Gastroesophageal sphincter (tissue), 4 donors: Measurements from ENCODE around the gene INO80B. TPM values are rescaled to one million over a fixed set of nuclear protein-coding genes. Genes with fewer than 3 reads are reported as not detected.

Experiments used
- ATAC-seq: fragments of 150-250 bp; one replicate; pipeline ENCODE4 v1.9.1; 2016; ENCODE audit warnings: mild to moderate bottlenecking, moderate library complexity
- H3K27ac ChIP-seq, 4 donors: fragments of 200-600 bp; sonication (generic) in 3 of 4; 1 replicate in 3 of 4; 2 replicates in 1 of 4; pipeline ENCODE4 v1.5.1; 2016 to 2019
- H3K27me3 ChIP-seq: fragments of 200-600 bp; sonication (generic); one replicate; pipeline ENCODE4 v1.5.1; 2019
- H3K36me3 ChIP-seq, 2 donors: fragments of 200-600 bp; sonication (generic); one replicate each; pipeline ENCODE4 v1.5.1; 2019; ENCODE audit warnings: control low read depth in 1 of 2
- H3K4me1 ChIP-seq, 3 donors: fragments of 200-600 bp; sonication (generic); 1 replicate in 2 of 3; 2 replicates in 1 of 3; pipeline ENCODE4 v1.5.1; 2016 to 2019; ENCODE audit warnings: control low read depth in 2 of 3
- H3K4me3 ChIP-seq, 2 donors: fragments of 200-600 bp; sonication (generic); one replicate each; pipeline ENCODE4 v1.5.1; 2019; ENCODE audit warnings: mild to moderate bottlenecking in 1 of 2, moderate library complexity in 1 of 2
- H3K9me3 ChIP-seq, 3 donors: fragments of 200-600 bp; sonication (generic); one replicate each; pipeline ENCODE4 v1.5.1; 2017 to 2019; ENCODE audit warnings: control low read depth in 2 of 3
- CTCF ChIP-seq, 4 experiments: fragments of 200-600 bp in 2 of 4; fragments of 450-650 bp in 2 of 4; sonication (generic) in 1 of 4; IDR thresholded peaks; one replicate each; pipeline ENCODE4 v1.5.1; 2017 to 2019; ENCODE audit warnings: antibody characterized with exemption in 4 of 4, mild to moderate bottlenecking in 2 of 4, moderate library complexity in 2 of 4
- EP300 ChIP-seq: sonication (generic); formaldehyde crosslinking; IDR thresholded peaks from one replicate; pipeline ENCODE4 v1.6.1; 2017; ENCODE audit warnings: antibody characterized with exemption, mild to moderate bottlenecking
- POLR2A ChIP-seq, 2 donors: fragments of 450-650 bp; IDR thresholded peaks; one replicate each; pipeline ENCODE4 v1.6.1; 2017; ENCODE audit warnings: antibody characterized with exemption in 2 of 2, mild to moderate bottlenecking in 2 of 2, moderate library complexity in 1 of 2
- POLR2AphosphoS5 ChIP-seq: sonication (generic); formaldehyde crosslinking; IDR thresholded peaks from one replicate; pipeline ENCODE4 v1.6.1; 2017; ENCODE audit warnings: antibody characterized with exemption
- WGBS, 2 donors: methylation state at CpG; one replicate each; pipeline ENCODE4 v1.1.5; 2018; ENCODE audit warnings: low coverage in 1 of 2; 5-methylcytosine and 5-hydroxymethylcytosine counted together
- total RNA-seq, 4 donors: library from RNA; depleted of rRNA; stranded (reverse); fragments of >200 nt; gene quantifications; one replicate each; pipeline ENCODE4 v1.1.0, GENCODE V29; 2016

The INO80B gene
- total RNA-seq, 4 donors from 2014 or later, result 14.3 to 26.4 (median 19.2) TPM

GRCh38 chr2:74430502-74430901 is 24.4 kb upstream of the INO80B start:
- Histone ChIP-seq H3K4me3 (no peak overlapping the region), H3K36me3 (peaks cover 0 to 72% of the 10 kb centered on the region in 2 donors), H3K27me3 (no peaks in the 10 kb centered on the region), H3K9me3 (no peaks in the 10 kb centered on the region), H3K27ac (no peak overlapping the region), H3K4me1 (no peaks in the 10 kb centered on the region)
- no peak for ATAC-seq
- TF ChIP-seq EP300 (no peak), CTCF (IDR thresholded peaks at IDR 0.05) (no peak), POLR2A (IDR thresholded peaks at IDR 0.05) (no peak), POLR2AphosphoS5 (no peak)
- WGBS, 2 donors, result 82 to 87% methylated on average over 2 to 3 of the region's 11 CpGs

DNA sequence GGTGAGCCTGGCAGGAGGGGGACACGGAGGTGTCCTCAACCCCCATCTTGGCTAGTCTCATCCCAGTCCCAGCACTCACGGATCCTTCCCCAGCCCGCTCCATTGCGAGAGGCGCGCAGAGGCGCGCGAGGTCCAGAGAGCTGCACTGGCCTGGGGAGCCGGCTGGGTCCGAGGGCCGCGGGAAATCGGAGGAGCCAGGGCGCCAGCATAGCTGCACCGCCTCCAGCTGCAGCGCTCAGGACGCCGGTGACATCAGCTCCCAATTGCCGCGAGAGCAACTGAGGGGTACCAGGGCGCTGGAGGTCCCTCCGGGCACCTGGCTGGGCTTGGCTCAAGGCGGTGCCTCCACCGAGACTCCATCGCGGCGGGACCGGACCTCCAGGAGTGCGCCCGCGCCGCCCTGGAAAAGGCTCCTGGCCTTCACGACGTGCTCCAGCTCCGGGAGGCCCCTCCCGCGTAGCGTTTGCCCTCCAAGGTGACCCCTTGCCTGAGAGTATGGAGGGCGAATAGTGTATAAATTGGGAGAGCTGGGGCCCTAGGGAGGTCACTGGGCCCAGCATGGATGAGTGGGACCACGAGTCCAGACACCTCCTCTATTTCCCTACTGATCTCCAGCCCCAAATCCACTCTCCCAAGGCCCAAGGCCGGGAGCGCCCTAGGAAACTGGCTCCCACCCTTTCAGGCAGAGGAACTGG is 18.6 kb upstream of the INO80B start:
- TF ChIP-seq POLR2AphosphoS5, result no peak
- no peak for TF ChIP-seq POLR2A (IDR thresholded peaks at IDR 0.05)
- TF ChIP-seq CTCF (IDR thresholded peaks at IDR 0.05), result no peak
- TF ChIP-seq EP300, result no peak
- no peak for ATAC-seq
- Histone ChIP-seq H3K27ac (peak overlapping the region in 2 of 4 donors; percentile 27 to 50), H3K27me3 (peaks cover 7% of the 10 kb centered on the region), H3K4me3 (peak overlapping the region in 1 of 2 donors; percentile 30), H3K36me3 (peaks cover 0 to 14% of the 10 kb centered on the region in 2 donors), H3K9me3 (no peaks in the 10 kb centered on the region), H3K4me1 (peaks cover 0 to 56% (median 13%) of the 10 kb centered on the region in 3 donors)
- WGBS, 2 donors, result 47% methylated on average over 3 of the region's 43 CpGs; no CpG with 5 or more reads in 1 of the 2 donors

DNA sequence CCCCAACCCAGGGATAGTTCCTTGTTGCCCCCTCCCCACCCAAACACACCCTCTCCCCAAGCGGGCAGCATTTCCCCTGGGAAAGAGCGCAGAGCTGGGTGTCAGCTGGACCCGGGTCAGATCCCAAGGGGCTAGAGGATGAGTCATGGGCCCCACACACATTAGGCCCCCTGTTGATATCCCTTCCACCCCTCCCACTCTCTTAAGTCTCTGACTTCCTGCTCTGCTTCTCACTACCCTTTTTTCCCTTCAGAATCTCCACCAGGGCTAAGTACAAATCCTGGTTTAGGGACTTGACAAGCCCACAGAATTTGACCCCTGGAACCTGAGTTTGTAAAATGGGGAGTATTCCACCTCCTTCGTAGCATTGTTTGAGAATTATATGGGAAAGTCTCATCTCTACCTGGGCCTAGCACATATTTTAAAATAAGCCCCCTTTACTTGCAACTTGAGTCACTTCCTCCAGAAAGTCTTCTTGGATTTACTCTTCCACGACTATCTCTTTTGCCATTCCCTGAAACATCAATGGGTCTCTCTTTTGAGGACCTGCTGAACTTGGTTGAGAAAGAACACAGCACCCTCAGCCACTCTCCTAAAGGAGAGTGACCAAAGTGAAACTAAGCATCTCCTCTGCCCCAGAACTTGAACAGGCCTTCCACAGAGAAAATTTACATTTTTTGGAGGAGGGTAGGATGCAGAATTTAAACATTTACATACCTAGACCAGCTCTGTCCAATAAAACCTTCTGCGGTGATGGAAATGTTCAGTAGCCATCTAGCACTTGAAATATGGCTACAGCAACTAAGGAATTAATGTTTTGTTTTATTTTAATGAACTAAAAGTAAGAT is 17.8 kb upstream of the INO80B start:
- Histone ChIP-seq H3K9me3 (no peaks in the 10 kb centered on the region), H3K36me3 (peaks cover 0 to 6% of the 10 kb centered on the region in 2 donors), H3K4me3 (peak overlapping the region in 1 of 2 donors; percentile 30), H3K4me1 (peaks cover 0 to 64% (median 13%) of the 10 kb centered on the region in 3 donors), H3K27ac (peak overlapping the region in 2 of 4 donors; percentile 27 to 50), H3K27me3 (peaks cover 15% of the 10 kb centered on the region)
- TF ChIP-seq CTCF (IDR thresholded peaks at IDR 0.05) (no peak), EP300 (no peak), POLR2AphosphoS5 (no peak), POLR2A (IDR thresholded peaks at IDR 0.05) (no peak)
- WGBS, 2 donors, result 72 to 80% methylated on average over 4 to 6 of the region's 6 CpGs
- no peak for ATAC-seq

DNA sequence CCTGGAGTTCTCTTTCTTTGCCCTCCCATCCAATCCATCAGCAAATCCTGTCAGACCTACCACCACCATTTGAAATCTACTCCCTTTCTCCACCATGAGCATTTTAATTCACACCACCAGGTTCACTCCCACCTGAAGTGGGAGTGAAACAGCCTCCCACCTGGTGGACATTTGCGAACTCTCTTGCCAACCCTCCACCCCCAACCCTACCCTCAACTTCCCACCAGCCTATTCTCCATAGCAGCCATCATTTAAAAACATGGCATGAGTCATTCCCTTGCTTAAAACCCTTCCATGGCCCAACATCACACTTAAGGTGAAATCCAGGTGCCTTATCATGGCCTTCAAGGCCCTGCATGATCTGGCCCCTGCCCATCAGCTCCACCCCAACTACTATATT is 16.6 kb upstream of the INO80B start:
- 75 to 86% methylated on average over 1 of the region's 1 CpG for WGBS, 2 donors
- Histone ChIP-seq H3K9me3 (no peaks in the 10 kb centered on the region), H3K27me3 (peaks cover 24% of the 10 kb centered on the region), H3K36me3 (no peaks in the 10 kb centered on the region), H3K27ac (no peak overlapping the region), H3K4me3 (peak overlapping the region in 1 of 2 donors; percentile 3), H3K4me1 (peaks cover 0 to 66% (median 13%) of the 10 kb centered on the region in 3 donors)
- ATAC-seq, result no peak
- no peak for TF ChIP-seq CTCF (IDR thresholded peaks at IDR 0.05)
- no peak for TF ChIP-seq POLR2A (IDR thresholded peaks at IDR 0.05)
